Gastrocnemius medialis (tissue), 4 donors: ENCODE data around the gene TMEM115. TPM values are rescaled to one million over a fixed set of nuclear protein-coding genes. Genes with fewer than 3 reads are reported as not detected.

ENCODE experiments used
- ATAC-seq, 2 donors: fragments of 150-250 bp; one replicate each; pipeline ENCODE4 v1.9.1; 2016
- DNase-seq, 2 donors: peaks; one replicate each; pipeline ENCODE4 v3.0.0-alpha.2; 2019
- H3K27ac ChIP-seq, 4 donors: fragments of 200-600 bp; sonication (generic); 1 replicate in 1 of 4; 2 replicates in 3 of 4; pipeline ENCODE4 v1.5.1; 2016 to 2018; ENCODE audit warnings: mild to moderate bottlenecking in 2 of 4, moderate library complexity in 1 of 4
- H3K27me3 ChIP-seq, 3 donors: fragments of 200-600 bp; sonication (generic) in 2 of 3; 1 replicate in 1 of 3; 2 replicates in 2 of 3; pipeline versions ENCODE4 v1.5.1 to v1.6.0; 2016 to 2019; ENCODE audit warnings: mild to moderate bottlenecking in 1 of 3, moderate library complexity in 1 of 3
- H3K36me3 ChIP-seq, 2 donors: fragments of 200-600 bp; sonication (generic) in 1 of 2; one replicate each; pipeline ENCODE4 v1.5.1; 2017 to 2018
- H3K4me1 ChIP-seq, 2 donors: fragments of 200-600 bp; sonication (generic) in 1 of 2; one replicate each; pipeline ENCODE4 v1.5.1; 2016 to 2017; ENCODE audit warnings: mild to moderate bottlenecking in 2 of 2
- H3K4me3 ChIP-seq, 4 donors: fragments of 200-600 bp; sonication (generic) in 3 of 4; 1 replicate in 1 of 4; 2 replicates in 3 of 4; pipeline ENCODE4 v1.5.1; 2016 to 2019; ENCODE audit warnings: mild to moderate bottlenecking in 2 of 4
- H3K9me3 ChIP-seq, 3 donors: fragments of 200-600 bp; sonication (generic) in 2 of 3; 1 replicate in 1 of 3; 2 replicates in 2 of 3; pipeline ENCODE4 v1.5.1; 2016 to 2019
- POLR2A ChIP-seq, 2 donors: fragments of 450-650 bp; IDR thresholded peaks; one replicate each; pipeline ENCODE4 v1.6.1; 2017; ENCODE audit warnings: antibody characterized with exemption in 2 of 2, mild to moderate bottlenecking in 2 of 2, moderate library complexity in 2 of 2
- in situ Hi-C, 4 donors: fragments of 200-750 bp; cut with MboI; loops; one replicate each; pipeline versions ENCODE4 v1.15.0 to v1.8.0; 2017; ENCODE audit warnings: low sequenced_read_pairs in 4 of 4
- intact Hi-C: fragments of 100-400 bp; cut with DNase I; formaldehyde crosslinking; loops from one replicate; pipeline ENCODE4 v1.15.1; 2023; ENCODE audit warnings: low total_unique reads
- total RNA-seq, 4 donors: library from RNA; depleted of rRNA; stranded (reverse); fragments of >200 nt; gene quantifications; one replicate each; pipeline versions ENCODE4 v1.1.0 to v1.2.3, GENCODE V29; 2016
- TF ChIP-seq, protein P1 (sequence below), 5 experiments: fragments of 450-650 bp in 3 of 5; fragments of 200-600 bp in 2 of 5; sonication (generic) in 2 of 5; IDR thresholded peaks in 4 of 5; conservative IDR thresholded peaks in 1 of 5; 1 replicate in 4 of 5; 2 replicates in 1 of 5; pipeline ENCODE4 v1.5.1; 2016 to 2019; ENCODE audit warnings: antibody characterized with exemption in 5 of 5, mild to moderate bottlenecking in 3 of 5, moderate library complexity in 3 of 5

The TMEM115 gene
- total RNA-seq, 4 donors from 2014 or later, result 26.9 to 57.8 (median 42.3) TPM

- ATAC-seq, result peak in 1 of 2 donors; percentile 40
Measured at GRCh38 chr3:50356553-50356952, 2.8 kb downstream of the TMEM115 start.

GRCh38 chr3:50355829-50356552 is 3.3 kb downstream of the TMEM115 start:
- Histone ChIP-seq H3K4me1 (peaks cover 53 to 55% of the 10 kb centered on the region in 2 donors), H3K4me3 (peak overlapping the region; percentile 79 to 99 (median 82)), H3K27me3 (no peaks in the 10 kb centered on the region), H3K9me3 (no peaks in the 10 kb centered on the region), H3K36me3 (peaks cover 0 to 40% of the 10 kb centered on the region in 2 donors), H3K27ac (peak overlapping the region; percentile 93 to 97 (median 94))
- TF ChIP-seq, protein P1, sequence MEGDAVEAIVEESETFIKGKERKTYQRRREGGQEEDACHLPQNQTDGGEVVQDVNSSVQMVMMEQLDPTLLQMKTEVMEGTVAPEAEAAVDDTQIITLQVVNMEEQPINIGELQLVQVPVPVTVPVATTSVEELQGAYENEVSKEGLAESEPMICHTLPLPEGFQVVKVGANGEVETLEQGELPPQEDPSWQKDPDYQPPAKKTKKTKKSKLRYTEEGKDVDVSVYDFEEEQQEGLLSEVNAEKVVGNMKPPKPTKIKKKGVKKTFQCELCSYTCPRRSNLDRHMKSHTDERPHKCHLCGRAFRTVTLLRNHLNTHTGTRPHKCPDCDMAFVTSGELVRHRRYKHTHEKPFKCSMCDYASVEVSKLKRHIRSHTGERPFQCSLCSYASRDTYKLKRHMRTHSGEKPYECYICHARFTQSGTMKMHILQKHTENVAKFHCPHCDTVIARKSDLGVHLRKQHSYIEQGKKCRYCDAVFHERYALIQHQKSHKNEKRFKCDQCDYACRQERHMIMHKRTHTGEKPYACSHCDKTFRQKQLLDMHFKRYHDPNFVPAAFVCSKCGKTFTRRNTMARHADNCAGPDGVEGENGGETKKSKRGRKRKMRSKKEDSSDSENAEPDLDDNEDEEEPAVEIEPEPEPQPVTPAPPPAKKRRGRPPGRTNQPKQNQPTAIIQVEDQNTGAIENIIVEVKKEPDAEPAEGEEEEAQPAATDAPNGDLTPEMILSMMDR (IDR thresholded peaks at IDR 0.05 in 4 of 5, conservative IDR thresholded peaks at IDR 0.05 in 1 of 5), result no peak
- no peak for TF ChIP-seq POLR2A (IDR thresholded peaks at IDR 0.05)
- no peak for DNase-seq
- no peak for ATAC-seq
- intact Hi-C loops, result loop anchor here (5.0 to 10.0 kb wide), 3 partner anchors 211 to 1039 kb away; partner anchors contain the start of genes C3orf18, CISH, HEMK1 and RBM15B
- in situ Hi-C loops, result loop anchor here in 1 of 4 donors (25.0 kb wide), 1 partner anchor 181 kb away; no protein-coding TSS in a partner anchor

More at GRCh38 chr3:50356553-50356952, 2.8 kb downstream of the TMEM115 start:
- Histone ChIP-seq H3K27ac (peak overlapping the region; percentile 93 to 97 (median 94)), H3K9me3 (no peaks in the 10 kb centered on the region), H3K4me1 (peaks cover 48 to 50% of the 10 kb centered on the region in 2 donors), H3K27me3 (no peaks in the 10 kb centered on the region), H3K36me3 (peaks cover 0 to 40% of the 10 kb centered on the region in 2 donors), H3K4me3 (peak overlapping the region; percentile 79 to 99 (median 82))
- TF ChIP-seq POLR2A (IDR thresholded peaks at IDR 0.05), result no peak
- TF ChIP-seq, protein P1 (IDR thresholded peaks at IDR 0.05 in 4 of 5, conservative IDR thresholded peaks at IDR 0.05 in 1 of 5), result no peak
- DNase-seq, result peak; percentile 30 to 70
- intact Hi-C loops (loop anchor here (5.0 to 10.0 kb wide), 3 partner anchors 211 to 1038 kb away; partner anchors contain the start of genes C3orf18, CISH, HEMK1 and RBM15B), in situ Hi-C loops (loop anchor here in 1 of 4 donors (25.0 kb wide), 1 partner anchor 181 kb away; no protein-coding TSS in a partner anchor)

- no peaks in the 10 kb centered on the region for H3K27me3 ChIP-seq
- no peak overlapping the region for H3K4me3 ChIP-seq
- TF ChIP-seq, protein P1 (IDR thresholded peaks at IDR 0.05 in 4 of 5, conservative IDR thresholded peaks at IDR 0.05 in 1 of 5), result no peak
- TF ChIP-seq POLR2A (IDR thresholded peaks at IDR 0.05), result no peak
- H3K27ac ChIP-seq, result peak overlapping the region in 1 of 4 donors; percentile 97
- peaks cover 0 to 40% of the 10 kb centered on the region in 2 donors for H3K36me3 ChIP-seq
- no peaks in the 10 kb centered on the region for H3K9me3 ChIP-seq
- ATAC-seq (no peak), DNase-seq (no peak)
- H3K4me1 ChIP-seq, result peaks cover 57 to 62% of the 10 kb centered on the region in 2 donors
- in situ Hi-C loops (loop anchor here in 1 of 4 donors (25.0 kb wide), 1 partner anchor 182 kb away; no protein-coding TSS in a partner anchor), intact Hi-C loops (loop anchor here (5.0 to 10.0 kb wide), 3 partner anchors 212 to 1040 kb away; partner anchors contain the start of genes C3orf18, CISH, HEMK1 and RBM15B)
Measured at GRCh38 chr3:50354850-50355249, 4.5 kb downstream of the TMEM115 start.

- Histone ChIP-seq H3K36me3 (peaks cover 0 to 40% of the 10 kb centered on the region in 2 donors), H3K9me3 (no peaks in the 10 kb centered on the region), H3K27me3 (no peaks in the 10 kb centered on the region), H3K4me1 (peaks cover 63 to 67% of the 10 kb centered on the region in 2 donors), H3K27ac (no peak overlapping the region), H3K4me3 (no peak overlapping the region)
- in situ Hi-C loops, result loop anchor here in 1 of 4 donors (25.0 kb wide), 1 partner anchor 183 kb away; no protein-coding TSS in a partner anchor
- ATAC-seq (no peak), DNase-seq (no peak)
- intact Hi-C loops, result loop anchor here (10.0 kb wide), 1 partner anchor 1041 kb away; the partner anchor contains the start of gene RBM15B
- TF ChIP-seq, protein P1 (IDR thresholded peaks at IDR 0.05 in 4 of 5, conservative IDR thresholded peaks at IDR 0.05 in 1 of 5), result no peak
- TF ChIP-seq POLR2A (IDR thresholded peaks at IDR 0.05), result no peak
Measured at GRCh38 chr3:50354186-50354764, 5.0 kb downstream of the TMEM115 start.
